Natural killer cell (primary cell): ENCODE data around the gene CDX1. TPM values are rescaled to one million over a fixed set of nuclear protein-coding genes. Genes with fewer than 3 reads are reported as not detected.

Experiments
- ATAC-seq, 3 donors: fragments of 150-1000 bp in 2 of 3; fragments of 200-7000 bp in 1 of 3; cut with Tn5 transposase; 1 replicate in 1 of 3; 2 replicates in 2 of 3; pipeline ENCODE4 v1.10.0; 2021; ENCODE audit warnings: mild to moderate bottlenecking in 2 of 3, moderate library complexity in 2 of 3
- DNase-seq, 2 donors: peaks; one replicate each; pipeline versions ENCODE4 v3.0.0 to v3.0.0-alpha.2; 2013 to 2021; ENCODE audit warnings: mixed read lengths in 1 of 2
- H3K27ac ChIP-seq: one replicate; pipeline ENCODE4 v1.5.1; 2013; ENCODE audit warnings: mild to moderate bottlenecking, low read length
- H3K27me3 ChIP-seq: one replicate; pipeline ENCODE4 v1.6.1; 2013; ENCODE audit warnings: low read length; ENCODE audit not compliant: control insufficient read depth, insufficient read depth
- H3K36me3 ChIP-seq: one replicate; pipeline ENCODE4 v1.6.1; 2013; ENCODE audit warnings: low read length; ENCODE audit not compliant: control insufficient read depth, insufficient read depth
- H3K4me1 ChIP-seq: one replicate; pipeline ENCODE4 v1.6.1; 2013; ENCODE audit warnings: low read length; ENCODE audit not compliant: control insufficient read depth, insufficient read depth
- H3K4me3 ChIP-seq: one replicate; pipeline ENCODE4 v1.5.1; 2013; ENCODE audit warnings: low read length
- H3K9me3 ChIP-seq: one replicate; pipeline ENCODE4 v1.6.1; 2013; ENCODE audit warnings: low read length; ENCODE audit not compliant: control insufficient read depth, insufficient read depth
- H3K27ac Mint-ChIP-seq, 2 donors: one replicate each; pipeline ENCODE4 v1.8.0; 2022; ENCODE audit warnings: mild to moderate bottlenecking in 2 of 2, mixed read lengths in 2 of 2, moderate library complexity in 1 of 2
- H3K27me3 Mint-ChIP-seq, 2 donors: one replicate each; pipeline ENCODE4 v1.8.0; 2022; ENCODE audit warnings: low read depth in 2 of 2, mixed read lengths in 2 of 2
- H3K36me3 Mint-ChIP-seq: one replicate; pipeline ENCODE4 v1.8.0; 2022; ENCODE audit warnings: mixed read lengths
- H3K4me1 Mint-ChIP-seq, 2 donors: one replicate each; pipeline ENCODE4 v1.8.0; 2022; ENCODE audit warnings: mixed read lengths in 2 of 2
- H3K4me3 Mint-ChIP-seq: one replicate; pipeline ENCODE4 v1.8.0; 2022; ENCODE audit warnings: mild to moderate bottlenecking, moderate library complexity, mixed read lengths
- H3K9me3 Mint-ChIP-seq, 2 donors: one replicate each; pipeline ENCODE4 v1.8.0; 2022; ENCODE audit warnings: mixed read lengths in 2 of 2
- WGBS: methylation state at CpG from one replicate; pipeline ENCODE4 v1.1.7; 2013; ENCODE audit warnings: missing lambda C conversion rate; ENCODE audit not compliant: insufficient coverage; 5-methylcytosine and 5-hydroxymethylcytosine counted together
- intact Hi-C: fragments of 100-400 bp; cut with micrococcal nuclease; formaldehyde crosslinking; loops from one replicate; pipeline ENCODE4 v1.14.2; 2022
- total RNA-seq, 4 donors: library from RNA; stranded (reverse); fragments of 120-200 nt in 1 of 4; gene quantifications; one replicate each; pipeline versions ENCODE4 v1.2.3 to v1.2.4, GENCODE V29; 2013 to 2022
- TF ChIP-seq, protein P1 (sequence below): fragments of 200-600 bp; IDR thresholded peaks from one replicate; pipeline ENCODE4 v1.8.0; 2022; ENCODE audit warnings: antibody characterized with exemption

Gene CDX1
- total RNA-seq, 3 donors from 2014 or later (not counting 1 experiment from before 2014, with no cell fraction given), result not detected

DNA sequence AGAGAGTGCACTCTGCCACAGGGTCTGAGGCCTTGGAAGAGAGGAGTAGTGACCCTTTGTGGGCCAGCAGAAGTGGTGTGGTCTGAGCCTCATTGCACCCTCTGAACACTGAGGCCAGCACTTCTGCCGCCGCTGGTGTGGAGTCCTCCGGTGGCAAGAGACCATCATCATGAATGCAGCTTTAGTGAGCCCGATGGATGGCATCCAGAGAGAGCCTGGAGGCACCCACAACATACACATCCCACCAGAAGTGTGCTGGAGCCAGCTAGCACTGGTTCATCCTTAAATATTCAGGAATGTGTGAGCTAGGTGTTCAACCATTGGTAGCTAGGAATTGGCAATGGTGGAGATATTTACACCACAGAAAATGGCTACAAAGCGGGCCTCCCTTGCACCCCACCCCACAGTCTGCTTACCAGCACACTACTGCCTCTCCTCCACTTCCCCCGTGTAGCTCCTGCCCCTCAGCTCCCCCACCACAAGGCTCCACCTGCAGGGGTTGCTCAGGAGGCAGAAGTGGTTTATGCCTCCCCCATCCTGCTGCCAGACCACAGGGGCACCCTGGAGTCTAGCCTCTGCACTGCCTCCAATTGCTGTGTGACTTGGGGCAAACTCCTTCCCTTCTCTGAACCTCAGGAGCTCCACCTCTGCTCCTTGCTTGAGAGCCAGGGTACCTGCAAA is 39.7 kb downstream of the CDX1 start:
- H3K9me3 Mint-ChIP-seq, result no peaks in the 10 kb centered on the region
- ATAC-seq, result no peak
- peaks cover 23 to 25% of the 10 kb centered on the region in 2 donors for H3K4me1 Mint-ChIP-seq
- WGBS, result 75% methylated on average over 6 of the region's 6 CpGs
- H3K36me3 Mint-ChIP-seq, result no peaks in the 10 kb centered on the region
- Histone ChIP-seq H3K27ac (no peak overlapping the region), H3K4me1 (peaks cover 21% of the 10 kb centered on the region), H3K27me3 (peaks cover 20% of the 10 kb centered on the region), H3K36me3 (no peaks in the 10 kb centered on the region), H3K4me3 (no peak overlapping the region), H3K9me3 (no peaks in the 10 kb centered on the region)
- intact Hi-C loops, result no loop called here
- DNase-seq, result no peak
- H3K4me3 Mint-ChIP-seq, result no peak overlapping the region
- H3K27me3 Mint-ChIP-seq, result peaks cover 23 to 25% of the 10 kb centered on the region in 2 donors
- no peak overlapping the region for H3K27ac Mint-ChIP-seq
- TF ChIP-seq, protein P1, sequence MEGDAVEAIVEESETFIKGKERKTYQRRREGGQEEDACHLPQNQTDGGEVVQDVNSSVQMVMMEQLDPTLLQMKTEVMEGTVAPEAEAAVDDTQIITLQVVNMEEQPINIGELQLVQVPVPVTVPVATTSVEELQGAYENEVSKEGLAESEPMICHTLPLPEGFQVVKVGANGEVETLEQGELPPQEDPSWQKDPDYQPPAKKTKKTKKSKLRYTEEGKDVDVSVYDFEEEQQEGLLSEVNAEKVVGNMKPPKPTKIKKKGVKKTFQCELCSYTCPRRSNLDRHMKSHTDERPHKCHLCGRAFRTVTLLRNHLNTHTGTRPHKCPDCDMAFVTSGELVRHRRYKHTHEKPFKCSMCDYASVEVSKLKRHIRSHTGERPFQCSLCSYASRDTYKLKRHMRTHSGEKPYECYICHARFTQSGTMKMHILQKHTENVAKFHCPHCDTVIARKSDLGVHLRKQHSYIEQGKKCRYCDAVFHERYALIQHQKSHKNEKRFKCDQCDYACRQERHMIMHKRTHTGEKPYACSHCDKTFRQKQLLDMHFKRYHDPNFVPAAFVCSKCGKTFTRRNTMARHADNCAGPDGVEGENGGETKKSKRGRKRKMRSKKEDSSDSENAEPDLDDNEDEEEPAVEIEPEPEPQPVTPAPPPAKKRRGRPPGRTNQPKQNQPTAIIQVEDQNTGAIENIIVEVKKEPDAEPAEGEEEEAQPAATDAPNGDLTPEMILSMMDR, result no peak

DNA sequence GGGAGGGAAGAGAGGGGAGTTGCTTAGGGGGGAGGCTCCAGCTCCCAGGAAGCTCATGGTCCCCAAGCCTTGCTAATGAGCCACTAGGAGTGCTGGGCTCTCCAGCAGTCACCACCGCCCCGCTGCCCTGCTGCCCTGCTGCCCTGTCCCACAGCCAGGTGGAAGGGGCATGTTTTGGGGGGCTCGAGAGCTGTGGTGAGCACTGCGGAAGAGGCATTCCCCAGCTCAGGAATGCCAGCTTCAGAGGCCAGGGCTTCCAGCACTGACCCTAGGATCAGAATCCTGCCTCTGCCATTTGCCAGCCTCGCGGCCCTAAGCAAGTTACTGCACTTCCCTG is 40.2 kb downstream of the CDX1 start:
- Mint-ChIP-seq H3K27ac (no peak overlapping the region), H3K4me1 (peaks cover 23 to 25% of the 10 kb centered on the region in 2 donors), H3K4me3 (no peak overlapping the region), H3K36me3 (no peaks in the 10 kb centered on the region), H3K9me3 (no peaks in the 10 kb centered on the region), H3K27me3 (peaks cover 23 to 26% of the 10 kb centered on the region in 2 donors)
- no peak overlapping the region for H3K4me3 ChIP-seq
- no peaks in the 10 kb centered on the region for H3K9me3 ChIP-seq
- intact Hi-C loops, result no loop called here
- H3K27me3 ChIP-seq, result peaks cover 20% of the 10 kb centered on the region
- 87% methylated on average over 6 of the region's 6 CpGs for whole genome bisulfite sequencing
- H3K36me3 ChIP-seq, result no peaks in the 10 kb centered on the region
- DNase-seq (no peak), ATAC-seq (no peak)
- peaks cover 21% of the 10 kb centered on the region for H3K4me1 ChIP-seq
- TF ChIP-seq, protein P1, result no peak
- no peak overlapping the region for H3K27ac ChIP-seq

DNA sequence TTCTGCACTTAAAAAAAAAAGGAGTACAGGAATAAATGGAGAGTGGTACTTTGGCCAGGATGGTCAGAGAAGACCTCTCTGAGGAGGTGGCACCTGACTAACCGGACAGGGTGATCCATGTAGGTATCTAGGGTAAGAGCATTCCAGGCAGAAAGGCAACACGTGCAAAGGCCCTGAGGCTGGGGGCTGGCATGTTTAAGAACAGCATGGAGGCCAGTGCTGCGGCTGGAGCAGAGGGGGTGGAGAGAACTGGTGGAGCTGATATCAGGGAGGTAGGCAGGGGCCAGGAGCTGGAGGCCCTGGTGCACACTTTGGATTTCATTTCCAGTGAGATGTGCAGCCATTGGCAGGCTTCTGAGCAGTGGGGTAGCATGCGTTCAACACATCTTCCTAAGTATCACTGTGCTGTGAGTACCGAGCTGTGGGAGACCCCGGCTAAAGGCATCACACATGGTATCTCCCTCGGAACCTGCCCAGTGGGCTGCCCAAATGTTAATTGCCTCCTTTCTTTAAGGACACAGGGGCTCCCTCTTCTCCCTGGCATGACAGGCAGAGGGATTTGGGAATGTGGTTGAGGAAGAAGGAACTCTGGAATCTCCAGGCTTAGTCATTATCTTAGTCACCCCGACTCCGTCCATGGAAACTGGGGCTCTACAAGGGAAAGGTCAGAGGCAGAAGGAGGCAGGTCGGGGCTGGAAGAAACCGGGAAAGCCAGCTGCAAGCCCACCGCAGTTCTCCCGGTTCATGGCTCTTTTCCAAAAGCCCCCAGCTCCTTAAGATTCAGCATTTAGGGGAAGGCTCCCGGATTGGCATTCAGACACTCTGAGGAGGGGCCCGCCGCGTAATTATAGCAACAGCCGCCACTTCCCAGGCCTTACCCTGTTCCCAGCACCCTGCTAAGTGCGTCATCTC is 41.9 kb downstream of the CDX1 start:
- Mint-ChIP-seq H3K9me3 (no peaks in the 10 kb centered on the region), H3K36me3 (no peaks in the 10 kb centered on the region), H3K4me1 (peaks cover 23 to 25% of the 10 kb centered on the region in 2 donors), H3K27me3 (peaks cover 21 to 29% of the 10 kb centered on the region in 2 donors), H3K4me3 (peak overlapping the region; percentile 73), H3K27ac (peak overlapping the region in 1 of 2 donors; percentile 78)
- WGBS, result 60% methylated on average over 19 of the region's 19 CpGs
- DNase-seq (no peak), ATAC-seq (no peak)
- H3K4me1 ChIP-seq, result peaks cover 21% of the 10 kb centered on the region
- intact Hi-C loops, result no loop called here
- TF ChIP-seq, protein P1, result no peak
- no peaks in the 10 kb centered on the region for H3K36me3 ChIP-seq
- H3K27me3 ChIP-seq, result peaks cover 20% of the 10 kb centered on the region
- H3K27ac ChIP-seq, result no peak overlapping the region
- H3K9me3 ChIP-seq, result no peaks in the 10 kb centered on the region
- H3K4me3 ChIP-seq, result no peak overlapping the region
